Measurements from ENCODE around the gene AHSG.

GRCh38 chr3:186589856-186590579 lies 22.8 kb upstream of the AHSG start:
- no peak for TF ChIP-seq EZH2 (IDR thresholded peaks at IDR 0.05; ENCODE audit: low read length)
- TF ChIP-seq CTCF (optimal IDR thresholded peaks at IDR 0.05 in 1 of 3, IDR thresholded peaks at IDR 0.05 in 1 of 3, conservative IDR thresholded peaks at IDR 0.05 in 1 of 3; ENCODE audit: extremely low read depth in 1 of 3, insufficient read depth in 2 of 3, low read length in 3 of 3) = no peak

Data from keratinocyte (primary cell).